Measurements from ENCODE around the gene CHRM2. TPM values are rescaled to one million over a fixed set of nuclear protein-coding genes. Genes with fewer than 3 reads are reported as not detected.
"Not testable (repeated sequence)": the region's sequence is repeated elsewhere in the genome, so short reads cannot be mapped to it uniquely, and the experiment has no call there.

CHRM2 gene
- total RNA-seq (under 1 TPM in 5 of 7 donors, not detected in 2; 0.38 to 0.69 (median 0.55) TPM), polyA plus RNA-seq (under 1 TPM; 0.05 to 0.06 TPM)
- long read RNA-seq, donor 1, result 0 reads
- long read RNA-seq, donor 2, result 0 reads
- long read RNA-seq, donor 3, result 0 reads

- peak in 2 of 5 donors; percentile 10 to 27 for DNase-seq
Measured at GRCh38 chr7:136868496-136869000, at the start of gene CHRM2. CHRM2 (plus strand) TSS chr7:136868652; CDS start chr7:137014866, 146,214 bp downstream.

GRCh38 chr7:136831398-136831797 lies 37.1 kb upstream of the CHRM2 start:
- H3K36me3 ChIP-seq; intact Hi-C loops (cut with DNase I); H3K27ac ChIP-seq; H3K27me3 ChIP-seq; H3K4me3 ChIP-seq; H3K4me1 ChIP-seq (ENCODE audit: insufficient read depth); H3K9me3 ChIP-seq; DNase-seq: not testable (repeated sequence)
- 57 to 76% methylated on average over 12 to 15 of the region's 16 CpGs; no CpG with 5 or more reads in 1 of the 3 donors for WGBS, 3 donors

More at GRCh38 chr7:136868496-136869000, at the start of gene CHRM2:
- Histone ChIP-seq H3K4me1 (ENCODE audit: insufficient read depth) (peaks cover 10% of the 10 kb centered on the region), H3K27ac (no peak within 1 kb of the TSS), H3K9me3 (no peaks in the 10 kb centered on the region), H3K36me3 (no peaks in the 10 kb centered on the region), H3K4me3 (peak within 1 kb of the TSS; percentile 16), H3K27me3 (no peaks in the 10 kb centered on the region)
- 0 to 2% (median 1%) methylated on average over 23 of the region's 23 CpGs for WGBS, 3 donors
- TF ChIP-seq POLR2A (IDR thresholded peaks at IDR 0.05) (no peak), EP300 (IDR thresholded peaks at IDR 0.05) (no peak), CTCF (IDR thresholded peaks at IDR 0.05) (no peak)
- intact Hi-C loops (cut with DNase I), result no loop called here

- Histone ChIP-seq H3K27ac (no peak overlapping the region), H3K4me3 (no peak overlapping the region), H3K4me1 (ENCODE audit: insufficient read depth) (no peaks in the 10 kb centered on the region), H3K27me3 (no peaks in the 10 kb centered on the region), H3K9me3 (no peaks in the 10 kb centered on the region), H3K36me3 (no peaks in the 10 kb centered on the region)
- intact Hi-C loops (cut with DNase I), result no loop called here
- TF ChIP-seq CTCF (IDR thresholded peaks at IDR 0.05) (no peak), POLR2A (IDR thresholded peaks at IDR 0.05) (no peak), EP300 (IDR thresholded peaks at IDR 0.05) (no peak)
- WGBS, 3 donors, result 71 to 75% (median 73%) methylated on average over 1 of the region's 1 CpG
- DNase-seq, result no peak
Measured at GRCh38 chr7:136845899-136846465, 22.5 kb upstream of the CHRM2 start.

- 74 to 85% (median 82%) methylated on average over 2 of the region's 2 CpGs for WGBS, 3 donors
- Histone ChIP-seq H3K4me3 (no peak overlapping the region), H3K36me3 (no peaks in the 10 kb centered on the region), H3K27me3 (no peaks in the 10 kb centered on the region), H3K9me3 (no peaks in the 10 kb centered on the region), H3K27ac (no peak overlapping the region), H3K4me1 (ENCODE audit: insufficient read depth) (no peaks in the 10 kb centered on the region)
- intact Hi-C loops (cut with DNase I), result no loop called here
- DNase-seq, result no peak
- TF ChIP-seq POLR2A (IDR thresholded peaks at IDR 0.05) (no peak), CTCF (IDR thresholded peaks at IDR 0.05) (no peak), EP300 (IDR thresholded peaks at IDR 0.05) (no peak)
Measured at GRCh38 chr7:136847858-136848257, 20.6 kb upstream of the CHRM2 start.

GRCh38 chr7:136853654-136854053 lies 14.8 kb upstream of the CHRM2 start:
- no peak for TF ChIP-seq POLR2A (IDR thresholded peaks at IDR 0.05)
- no peak for TF ChIP-seq CTCF (IDR thresholded peaks at IDR 0.05)
- TF ChIP-seq EP300 (IDR thresholded peaks at IDR 0.05), result no peak
- no peak for DNase-seq
- H3K4me1 ChIP-seq (ENCODE audit: insufficient read depth), result no peaks in the 10 kb centered on the region

More at GRCh38 chr7:136853654-136854053, 14.8 kb upstream of the CHRM2 start:
- no peak overlapping the region for H3K27ac ChIP-seq
- H3K4me3 ChIP-seq, result no peak overlapping the region
- H3K36me3 ChIP-seq, result no peaks in the 10 kb centered on the region
- WGBS, 3 donors, result 6 to 24% (median 9%) methylated on average over 2 of the region's 2 CpGs
- no peaks in the 10 kb centered on the region for H3K27me3 ChIP-seq
- intact Hi-C loops (cut with DNase I), result no loop called here
- no peaks in the 10 kb centered on the region for H3K9me3 ChIP-seq
